Measurements from ENCODE around the gene ZFHX3. TPM values are rescaled to one million over a fixed set of nuclear protein-coding genes. Genes with fewer than 3 reads are reported as not detected.

ZFHX3 gene
- total and polyA plus RNA-seq, 9 donors = 5.2 to 12.0 (median 7.5) TPM

- Histone ChIP-seq H3K27me3 (ENCODE audit: control insufficient read depth, insufficient read depth, low read length) (no peaks in the 10 kb centered on the region), H3K27ac (ENCODE audit: low read length) (no peak overlapping the region), H3K36me3 (ENCODE audit: control insufficient read depth, insufficient read depth, low read length) (peaks cover 17% of the 10 kb centered on the region), H3K9me3 (replicated peaks; ENCODE audit: control insufficient read depth, low read depth, low read length) (no peaks in the 10 kb centered on the region), H3K4me1 (ENCODE audit: control insufficient read depth, insufficient read depth, low read length) (peaks cover 2% of the 10 kb centered on the region), H3K4me3 (ENCODE audit: low read length) (no peak overlapping the region)
- no peak for DNase-seq
- no CpG with 5 or more reads among the region's 2 CpGs for WGBS (ENCODE audit: insufficient coverage)
These were observed 233.7 kb downstream of the ZFHX3 start for GRCh38 chr16:72814226-72814625.

- Histone ChIP-seq H3K27me3 (ENCODE audit: control insufficient read depth, insufficient read depth, low read length) (no peaks in the 10 kb centered on the region), H3K36me3 (ENCODE audit: control insufficient read depth, insufficient read depth, low read length) (peaks cover 15% of the 10 kb centered on the region), H3K4me3 (ENCODE audit: low read length) (no peak overlapping the region), H3K9me3 (replicated peaks; ENCODE audit: control insufficient read depth, low read depth, low read length) (no peaks in the 10 kb centered on the region), H3K4me1 (ENCODE audit: control insufficient read depth, insufficient read depth, low read length) (no peaks in the 10 kb centered on the region), H3K27ac (ENCODE audit: low read length) (no peak overlapping the region)
- DNase-seq = no peak
- no CpG with 5 or more reads among the region's 3 CpGs for WGBS (ENCODE audit: insufficient coverage)
These were observed 235.3 kb downstream of the ZFHX3 start for GRCh38 chr16:72812672-72813071.

- Histone ChIP-seq H3K4me3 (ENCODE audit: low read length) (no peak overlapping the region), H3K9me3 (replicated peaks; ENCODE audit: control insufficient read depth, low read depth, low read length) (no peaks in the 10 kb centered on the region), H3K27me3 (ENCODE audit: control insufficient read depth, insufficient read depth, low read length) (no peaks in the 10 kb centered on the region), H3K27ac (ENCODE audit: low read length) (no peak overlapping the region), H3K4me1 (ENCODE audit: control insufficient read depth, insufficient read depth, low read length) (no peaks in the 10 kb centered on the region), H3K36me3 (ENCODE audit: control insufficient read depth, insufficient read depth, low read length) (peaks cover 12% of the 10 kb centered on the region)
- peak; percentile 56 for DNase-seq
- no CpG with 5 or more reads among the region's 6 CpGs for WGBS (ENCODE audit: insufficient coverage)
These were observed 236.1 kb downstream of the ZFHX3 start for GRCh38 chr16:72811876-72812275.

GRCh38 chr16:72811188-72811720 is 236.7 kb downstream of the ZFHX3 start:
- no peaks in the 10 kb centered on the region for H3K27me3 ChIP-seq (ENCODE audit: control insufficient read depth, insufficient read depth, low read length)
- H3K36me3 ChIP-seq (ENCODE audit: control insufficient read depth, insufficient read depth, low read length) = peaks cover 15% of the 10 kb centered on the region
- no peaks in the 10 kb centered on the region for H3K4me1 ChIP-seq (ENCODE audit: control insufficient read depth, insufficient read depth, low read length)
- H3K27ac ChIP-seq (ENCODE audit: low read length) = no peak overlapping the region
- no peak for DNase-seq
- WGBS (ENCODE audit: insufficient coverage) = 89% methylated on average over 7 of the region's 8 CpGs
- no peak overlapping the region for H3K4me3 ChIP-seq (ENCODE audit: low read length)
- H3K9me3 ChIP-seq (replicated peaks; ENCODE audit: control insufficient read depth, low read depth, low read length) = no peaks in the 10 kb centered on the region

GRCh38 chr16:72810480-72810879 is 237.4 kb downstream of the ZFHX3 start:
- H3K4me3 ChIP-seq (ENCODE audit: low read length) = no peak overlapping the region
- no peak overlapping the region for H3K27ac ChIP-seq (ENCODE audit: low read length)
- no peak for DNase-seq
- H3K36me3 ChIP-seq (ENCODE audit: control insufficient read depth, insufficient read depth, low read length) = peaks cover 15% of the 10 kb centered on the region
- H3K4me1 ChIP-seq (ENCODE audit: control insufficient read depth, insufficient read depth, low read length) = no peaks in the 10 kb centered on the region
- H3K9me3 ChIP-seq (replicated peaks; ENCODE audit: control insufficient read depth, low read depth, low read length) = no peaks in the 10 kb centered on the region
- WGBS (ENCODE audit: insufficient coverage) = 100% methylated on average over 1 of the region's 2 CpGs
- no peaks in the 10 kb centered on the region for H3K27me3 ChIP-seq (ENCODE audit: control insufficient read depth, insufficient read depth, low read length)

- Histone ChIP-seq H3K4me1 (ENCODE audit: control insufficient read depth, insufficient read depth, low read length) (no peaks in the 10 kb centered on the region), H3K27ac (ENCODE audit: low read length) (no peak overlapping the region), H3K27me3 (ENCODE audit: control insufficient read depth, insufficient read depth, low read length) (no peaks in the 10 kb centered on the region), H3K4me3 (ENCODE audit: low read length) (no peak overlapping the region), H3K36me3 (ENCODE audit: control insufficient read depth, insufficient read depth, low read length) (peaks cover 15% of the 10 kb centered on the region), H3K9me3 (replicated peaks; ENCODE audit: control insufficient read depth, low read depth, low read length) (no peaks in the 10 kb centered on the region)
- WGBS (ENCODE audit: insufficient coverage) = no CpG with 5 or more reads among the region's 4 CpGs
- DNase-seq = no peak
These were observed 238.5 kb downstream of the ZFHX3 start for GRCh38 chr16:72809446-72809845.

- WGBS (ENCODE audit: insufficient coverage) = no CpG with 5 or more reads among the region's 1 CpG
- no peak for DNase-seq
- no peaks in the 10 kb centered on the region for H3K9me3 ChIP-seq (replicated peaks; ENCODE audit: control insufficient read depth, low read depth, low read length)
- H3K27me3 ChIP-seq (ENCODE audit: control insufficient read depth, insufficient read depth, low read length) = no peaks in the 10 kb centered on the region
- no peak overlapping the region for H3K4me3 ChIP-seq (ENCODE audit: low read length)
- H3K36me3 ChIP-seq (ENCODE audit: control insufficient read depth, insufficient read depth, low read length) = peaks cover 15% of the 10 kb centered on the region
- H3K27ac ChIP-seq (ENCODE audit: low read length) = no peak overlapping the region
- H3K4me1 ChIP-seq (ENCODE audit: control insufficient read depth, insufficient read depth, low read length) = no peaks in the 10 kb centered on the region
These were observed 239.2 kb downstream of the ZFHX3 start for GRCh38 chr16:72808754-72809153.

GRCh38 chr16:72807245-72807644 is 240.7 kb downstream of the ZFHX3 start:
- no peak for DNase-seq
- Histone ChIP-seq H3K4me1 (ENCODE audit: control insufficient read depth, insufficient read depth, low read length) (no peaks in the 10 kb centered on the region), H3K9me3 (replicated peaks; ENCODE audit: control insufficient read depth, low read depth, low read length) (no peaks in the 10 kb centered on the region), H3K36me3 (ENCODE audit: control insufficient read depth, insufficient read depth, low read length) (peaks cover 15% of the 10 kb centered on the region), H3K27me3 (ENCODE audit: control insufficient read depth, insufficient read depth, low read length) (no peaks in the 10 kb centered on the region), H3K4me3 (ENCODE audit: low read length) (no peak overlapping the region), H3K27ac (ENCODE audit: low read length) (no peak overlapping the region)
- no CpG with 5 or more reads among the region's 3 CpGs for WGBS (ENCODE audit: insufficient coverage)

GRCh38 chr16:72805486-72805885 is 242.4 kb downstream of the ZFHX3 start:
- H3K4me3 ChIP-seq (ENCODE audit: low read length) = no peak overlapping the region
- 84% methylated on average over 3 of the region's 3 CpGs for WGBS (ENCODE audit: insufficient coverage)
- H3K27ac ChIP-seq (ENCODE audit: low read length) = no peak overlapping the region
- DNase-seq = peak; percentile 23
- H3K4me1 ChIP-seq (ENCODE audit: control insufficient read depth, insufficient read depth, low read length) = no peaks in the 10 kb centered on the region
- no peaks in the 10 kb centered on the region for H3K27me3 ChIP-seq (ENCODE audit: control insufficient read depth, insufficient read depth, low read length)
- no peaks in the 10 kb centered on the region for H3K9me3 ChIP-seq (replicated peaks; ENCODE audit: control insufficient read depth, low read depth, low read length)
- peaks cover 4% of the 10 kb centered on the region for H3K36me3 ChIP-seq (ENCODE audit: control insufficient read depth, insufficient read depth, low read length)

- Histone ChIP-seq H3K27ac (ENCODE audit: low read length) (no peak overlapping the region), H3K9me3 (replicated peaks; ENCODE audit: control insufficient read depth, low read depth, low read length) (no peaks in the 10 kb centered on the region), H3K27me3 (ENCODE audit: control insufficient read depth, insufficient read depth, low read length) (no peaks in the 10 kb centered on the region), H3K4me1 (ENCODE audit: control insufficient read depth, insufficient read depth, low read length) (no peaks in the 10 kb centered on the region), H3K4me3 (ENCODE audit: low read length) (no peak overlapping the region), H3K36me3 (ENCODE audit: control insufficient read depth, insufficient read depth, low read length) (peaks cover 29% of the 10 kb centered on the region)
- WGBS (ENCODE audit: insufficient coverage) = 81% methylated on average over 3 of the region's 10 CpGs
- DNase-seq = peak; percentile 43
These were observed 247.3 kb downstream of the ZFHX3 start for GRCh38 chr16:72800524-72801161.

- Histone ChIP-seq H3K27ac (ENCODE audit: low read length) (no peak overlapping the region), H3K36me3 (ENCODE audit: control insufficient read depth, insufficient read depth, low read length) (peaks cover 49% of the 10 kb centered on the region), H3K4me3 (ENCODE audit: low read length) (no peak overlapping the region), H3K27me3 (ENCODE audit: control insufficient read depth, insufficient read depth, low read length) (no peaks in the 10 kb centered on the region), H3K9me3 (replicated peaks; ENCODE audit: control insufficient read depth, low read depth, low read length) (no peaks in the 10 kb centered on the region), H3K4me1 (ENCODE audit: control insufficient read depth, insufficient read depth, low read length) (no peaks in the 10 kb centered on the region)
- 87% methylated on average over 6 of the region's 7 CpGs for WGBS (ENCODE audit: insufficient coverage)
- DNase-seq = no peak
These were observed 249.7 kb downstream of the ZFHX3 start for GRCh38 chr16:72798264-72798663.

Measured in muscle of leg (tissue), 11 donors.